Neural cell (in vitro differentiated cells): ENCODE measurements around the gene ACSM3. TPM values are rescaled to one million over a fixed set of nuclear protein-coding genes. Genes with fewer than 3 reads are reported as not detected.
A peak's percentile ranks its signal among the peaks of the same experiment; 100 is the strongest.

Experiments used
- H2AFZ ChIP-seq: fragments of 200-600, 300-800 bp; sonication (generic), shearing (Covaris generic); 2 replicates; pipeline ENCODE4 v1.6.0; 2014; ENCODE audit warnings: low read depth, mild to moderate bottlenecking, antibody characterized with exemption, low read length, moderate library complexity
- H3F3A ChIP-seq: fragments of 200-600 bp; shearing (Covaris generic); 2 replicates; pipeline ENCODE4 v1.6.1; 2016; ENCODE audit warnings: mild to moderate bottlenecking, moderate library complexity, mixed read lengths, antibody characterized with exemption, low read length; ENCODE audit not compliant: insufficient read depth, poor library complexity, severe bottlenecking
- H3K27ac ChIP-seq: fragments of 200-600, 300-800 bp; sonication (generic), shearing (Covaris generic); 2 replicates; pipeline ENCODE4 v1.5.1; 2014; ENCODE audit warnings: mild to moderate bottlenecking, low read length, moderate library complexity
- H3K27me3 ChIP-seq: fragments of 300-800, 200-600 bp; sonication (generic), shearing (Covaris generic); 2 replicates; pipeline ENCODE4 v1.6.0; 2014; ENCODE audit warnings: mild to moderate bottlenecking, low read depth, low read length, moderate library complexity; ENCODE audit not compliant: insufficient read depth
- H3K36me3 ChIP-seq: fragments of 300-800, 200-600 bp; sonication (generic), shearing (Covaris generic); 2 replicates; pipeline ENCODE4 v1.5.1; 2014; ENCODE audit warnings: mild to moderate bottlenecking, antibody characterized with exemption, low read length, moderate library complexity; ENCODE audit not compliant: insufficient read depth
- H3K4me2 ChIP-seq: fragments of 300-800, 200-600 bp; sonication (generic), shearing (Covaris generic); 2 replicates; pipeline ENCODE4 v1.6.0; 2014; ENCODE audit warnings: mild to moderate bottlenecking, low read length
- H3K4me3 ChIP-seq: fragments of 300-800, 200-600 bp; sonication (generic), shearing (Covaris generic); 2 replicates; pipeline ENCODE4 v1.5.1; 2014; ENCODE audit warnings: mild to moderate bottlenecking, low read length, moderate library complexity
- H3K79me2 ChIP-seq: fragments of 200-600 bp; shearing (Covaris generic); replicated peaks from 2 replicates; pipeline ENCODE4 v1.6.0; 2014; ENCODE audit warnings: mild to moderate bottlenecking, low read length, moderate library complexity; ENCODE audit not compliant: insufficient read depth
- H3K9ac ChIP-seq: fragments of 300-800, 200-600 bp; sonication (generic), shearing (Covaris generic); 2 replicates; pipeline ENCODE4 v1.6.1; 2016; ENCODE audit warnings: mild to moderate bottlenecking, low read length, mixed read lengths
- H3K9me2 ChIP-seq: fragments of 200-600 bp; shearing (Covaris generic); 2 replicates; pipeline ENCODE4 v1.6.1; 2016; ENCODE audit warnings: mild to moderate bottlenecking, low read length, mixed read lengths; ENCODE audit not compliant: insufficient read depth
- H3K9me3 ChIP-seq: fragments of 200-600, 300-800 bp; sonication (generic), shearing (Covaris generic); 2 replicates; pipeline ENCODE4 v1.6.1; 2016; ENCODE audit warnings: mild to moderate bottlenecking, mixed run types, low read length, moderate library complexity, mixed read lengths
- H4K20me1 ChIP-seq: fragments of 200-600 bp; shearing (Covaris generic); 2 replicates; pipeline ENCODE4 v1.6.1; 2016; ENCODE audit warnings: mild to moderate bottlenecking, mixed run types; ENCODE audit not compliant: insufficient read depth
- EP300 ChIP-seq: fragments of 450-650 bp; conservative IDR thresholded peaks from 2 replicates; pipeline ENCODE4 v1.6.1; 2014; ENCODE audit warnings: antibody characterized with exemption, mild to moderate bottlenecking, moderate library complexity; ENCODE audit not compliant: poor library complexity, severe bottlenecking
- EZH2 ChIP-seq: fragments of 200-600, 300-800 bp; shearing (Covaris generic), sonication (generic); IDR thresholded peaks from 2 replicates; pipeline ENCODE4 v1.6.1; 2014; ENCODE audit warnings: antibody characterized with exemption, low read length, borderline replicate concordance, mild to moderate bottlenecking; ENCODE audit not compliant: insufficient read depth, poor library complexity, severe bottlenecking
- MXI1 ChIP-seq: fragments of 450-650 bp; conservative IDR thresholded peaks from 2 replicates; pipeline ENCODE4 v1.6.1; 2014; ENCODE audit warnings: antibody characterized with exemption, mild to moderate bottlenecking; ENCODE audit not compliant: poor library complexity, severe bottlenecking
- POLR2AphosphoS5 ChIP-seq: IDR thresholded peaks from 2 replicates; pipeline ENCODE4 v1.6.1; 2012
- RAD21 ChIP-seq: fragments of 450-650 bp; conservative IDR thresholded peaks from 2 replicates; pipeline ENCODE4 v1.6.1; 2014; ENCODE audit warnings: antibody characterized with exemption, mild to moderate bottlenecking, moderate library complexity
- REST ChIP-seq: IDR thresholded peaks from 2 replicates; pipeline ENCODE4 v1.6.1; 2012; ENCODE audit warnings: borderline replicate concordance
- SMC3 ChIP-seq: fragments of 450-650 bp; conservative IDR thresholded peaks from 2 replicates; pipeline ENCODE4 v1.6.1; 2014; ENCODE audit warnings: antibody characterized with exemption, mild to moderate bottlenecking, moderate library complexity; ENCODE audit not compliant: poor library complexity
- TAF1 ChIP-seq: IDR thresholded peaks from 2 replicates; pipeline ENCODE4 v1.6.1; 2012; ENCODE audit warnings: low read depth
- polyA plus RNA-seq: library from polyadenylated mRNA; depleted of rRNA; stranded (reverse); fragments of >200 nt; gene quantifications from 2 replicates; pipeline ENCODE4 v1.2.3, GENCODE V29; 2014
- TF ChIP-seq, protein P1 (sequence below): fragments of 450-650 bp; IDR thresholded peaks from 2 replicates; pipeline ENCODE4 v1.5.1; 2014; ENCODE audit warnings: antibody characterized with exemption, mild to moderate bottlenecking, moderate library complexity; ENCODE audit not compliant: poor library complexity, severe bottlenecking

The ACSM3 gene
- polyA plus RNA-seq, 1 donor from 2014 or later = 0.57 TPM

DNA sequence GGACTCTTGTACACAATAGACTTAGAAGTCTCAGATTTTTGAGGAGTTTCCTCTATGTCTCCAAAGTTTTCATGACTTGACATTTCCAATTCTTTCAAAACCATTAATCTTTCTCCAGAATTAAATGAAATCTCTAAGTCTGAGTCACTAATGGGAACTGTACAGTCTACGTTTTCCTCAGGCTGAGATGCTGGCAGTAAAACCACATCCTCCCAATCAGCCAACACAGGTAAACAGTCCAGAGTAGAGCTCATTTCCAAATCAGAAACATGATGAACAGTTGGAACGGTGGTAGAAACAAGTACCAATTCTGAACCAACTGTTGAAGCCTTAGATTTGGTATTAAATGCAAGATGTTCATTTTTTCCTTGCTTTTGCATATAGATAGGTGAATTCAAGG, 34.5 kb downstream of the ACSM3 start:
- no peaks in the 10 kb centered on the region for H3K36me3 ChIP-seq
- no peaks in the 10 kb centered on the region for H3K79me2 ChIP-seq
- H3K4me2 ChIP-seq = no peak overlapping the region
- no peaks in the 10 kb centered on the region for H3K27me3 ChIP-seq
- TF ChIP-seq SMC3 = no peak
- no peak for TF ChIP-seq EZH2
- TF ChIP-seq POLR2AphosphoS5 = no peak
- no peak for TF ChIP-seq TAF1
- no peak for TF ChIP-seq MXI1
- TF ChIP-seq EP300 = no peak
- no peak for TF ChIP-seq RAD21
- no peak for TF ChIP-seq REST
- TF ChIP-seq, protein P1, sequence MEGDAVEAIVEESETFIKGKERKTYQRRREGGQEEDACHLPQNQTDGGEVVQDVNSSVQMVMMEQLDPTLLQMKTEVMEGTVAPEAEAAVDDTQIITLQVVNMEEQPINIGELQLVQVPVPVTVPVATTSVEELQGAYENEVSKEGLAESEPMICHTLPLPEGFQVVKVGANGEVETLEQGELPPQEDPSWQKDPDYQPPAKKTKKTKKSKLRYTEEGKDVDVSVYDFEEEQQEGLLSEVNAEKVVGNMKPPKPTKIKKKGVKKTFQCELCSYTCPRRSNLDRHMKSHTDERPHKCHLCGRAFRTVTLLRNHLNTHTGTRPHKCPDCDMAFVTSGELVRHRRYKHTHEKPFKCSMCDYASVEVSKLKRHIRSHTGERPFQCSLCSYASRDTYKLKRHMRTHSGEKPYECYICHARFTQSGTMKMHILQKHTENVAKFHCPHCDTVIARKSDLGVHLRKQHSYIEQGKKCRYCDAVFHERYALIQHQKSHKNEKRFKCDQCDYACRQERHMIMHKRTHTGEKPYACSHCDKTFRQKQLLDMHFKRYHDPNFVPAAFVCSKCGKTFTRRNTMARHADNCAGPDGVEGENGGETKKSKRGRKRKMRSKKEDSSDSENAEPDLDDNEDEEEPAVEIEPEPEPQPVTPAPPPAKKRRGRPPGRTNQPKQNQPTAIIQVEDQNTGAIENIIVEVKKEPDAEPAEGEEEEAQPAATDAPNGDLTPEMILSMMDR = no peak
- no peak overlapping the region for H2AFZ ChIP-seq
- H3K9me3 ChIP-seq = no peaks in the 10 kb centered on the region
- no peak overlapping the region for H3K4me3 ChIP-seq
- no peak overlapping the region for H3K9ac ChIP-seq
- H3K9me2 ChIP-seq = no peaks in the 10 kb centered on the region
- H3F3A ChIP-seq = no peaks in the 10 kb centered on the region
- no peaks in the 10 kb centered on the region for H4K20me1 ChIP-seq
- H3K27ac ChIP-seq = no peak overlapping the region

DNA sequence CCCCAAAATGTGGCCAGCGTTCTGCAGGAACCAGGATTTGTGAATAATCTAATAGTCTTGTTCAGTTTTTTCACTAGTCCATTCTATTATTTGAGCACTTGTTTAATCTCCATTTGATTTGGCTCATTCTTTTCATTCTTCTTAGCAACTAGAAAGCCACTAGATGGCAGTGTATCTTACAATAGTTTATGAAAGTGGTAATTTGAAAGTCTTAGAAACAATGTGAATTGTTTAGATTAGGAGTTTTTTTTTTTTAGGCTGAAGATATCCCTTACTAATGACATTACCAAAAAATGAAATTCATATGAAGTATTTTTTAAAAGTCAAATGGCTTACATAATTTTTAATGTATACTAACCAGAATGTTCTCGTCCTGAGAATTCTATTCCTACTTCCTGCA, 35.8 kb downstream of the ACSM3 start:
- H3K9me2 ChIP-seq = no peaks in the 10 kb centered on the region
- H3K27ac ChIP-seq = no peak overlapping the region

More for the DNA sequence above, 35.8 kb downstream of the ACSM3 start:
- H3K4me2 ChIP-seq = no peak overlapping the region
- no peak for TF ChIP-seq EP300
- no peak for TF ChIP-seq TAF1
- TF ChIP-seq EZH2 = no peak
- peak; percentile 59 for TF ChIP-seq SMC3
- no peak for TF ChIP-seq MXI1
- TF ChIP-seq REST = no peak
- TF ChIP-seq RAD21 = peak; percentile 37
- no peak for TF ChIP-seq POLR2AphosphoS5
- TF ChIP-seq, protein P1 = peak; percentile 55
- H3K27me3 ChIP-seq = no peaks in the 10 kb centered on the region
- H3F3A ChIP-seq = no peaks in the 10 kb centered on the region
- no peaks in the 10 kb centered on the region for H3K36me3 ChIP-seq
- H2AFZ ChIP-seq = no peak overlapping the region
- no peak overlapping the region for H3K9ac ChIP-seq
- no peaks in the 10 kb centered on the region for H4K20me1 ChIP-seq
- no peaks in the 10 kb centered on the region for H3K9me3 ChIP-seq
- H3K79me2 ChIP-seq = no peaks in the 10 kb centered on the region
- H3K4me3 ChIP-seq = no peak overlapping the region
